Testis (tissue), 3 donors: ENCODE results near the gene MAST4. TPM values are rescaled to one million over a fixed set of nuclear protein-coding genes. Genes with fewer than 3 reads are reported as not detected.

ENCODE experiments used
- DNase-seq: peaks from one replicate; pipeline ENCODE4 v3.0.0-alpha.2; 2019
- H3K27ac ChIP-seq, 2 donors: fragments of 200-600 bp; sonication (generic); one replicate each; pipeline ENCODE4 v1.5.1; 2019
- H3K27me3 ChIP-seq: fragments of 200-600 bp; sonication (generic); one replicate; pipeline ENCODE4 v1.5.1; 2019
- H3K36me3 ChIP-seq: fragments of 200-600 bp; sonication (generic); one replicate; pipeline ENCODE4 v1.5.1; 2017; ENCODE audit warnings: low read depth; ENCODE audit errors: missing control alignments
- H3K4me1 ChIP-seq: fragments of 200-600 bp; sonication (generic); one replicate; pipeline ENCODE4 v1.5.1; 2019
- H3K4me3 ChIP-seq, 2 donors: fragments of 200-600 bp; sonication (generic); one replicate each; pipeline ENCODE4 v1.5.1; 2017 to 2019
- H3K9me3 ChIP-seq: fragments of 200-600 bp; sonication (generic); one replicate; pipeline ENCODE4 v1.5.1; 2017
- POLR2A ChIP-seq: fragments of 450-650 bp; IDR thresholded peaks from one replicate; pipeline ENCODE4 v1.6.1; 2017; ENCODE audit warnings: antibody characterized with exemption, mild to moderate bottlenecking, moderate library complexity
- WGBS, 2 donors: methylation state at CpG; one replicate each; pipeline ENCODE4 v1.1.5; 2018; 5-methylcytosine and 5-hydroxymethylcytosine counted together
- intact Hi-C: fragments of 100-400 bp; cut with DNase I; formaldehyde crosslinking; loops from one replicate; pipeline ENCODE4 v1.15.1; 2023; ENCODE audit warnings: low total_unique reads
- polyA plus RNA-seq: library from polyadenylated mRNA; stranded (reverse); fragments of 350-450 nt; fragmentation: Illumina TruSeq; extraction: RNeasy Lipid Tissue Mini Kit (QIAGEN cat#74804); gene quantifications from one replicate; pipeline ENCODE4 v1.2.3, GENCODE V29; 2014; ENCODE audit warnings: low read depth, low replicate concordance; ENCODE audit not compliant: insufficient read depth
- total RNA-seq, 2 donors: library from RNA; depleted of rRNA; stranded (reverse); fragments of >200 nt; gene quantifications; one replicate each; pipeline ENCODE4 v1.2.3, GENCODE V29; 2016
- TF ChIP-seq, protein P1 (sequence below), 3 experiments: fragments of 450-650 bp in 2 of 3; fragments of 200-600 bp in 1 of 3; sonication (generic) in 1 of 3; IDR thresholded peaks; one replicate each; pipeline ENCODE4 v1.5.1; 2016 to 2019; ENCODE audit warnings: antibody characterized with exemption in 3 of 3, mild to moderate bottlenecking in 2 of 3, moderate library complexity in 1 of 3

The MAST4 gene
- total and polyA plus RNA-seq, 3 donors from 2014 or later: 27.2 to 56.4 (median 51.4) TPM

DNA sequence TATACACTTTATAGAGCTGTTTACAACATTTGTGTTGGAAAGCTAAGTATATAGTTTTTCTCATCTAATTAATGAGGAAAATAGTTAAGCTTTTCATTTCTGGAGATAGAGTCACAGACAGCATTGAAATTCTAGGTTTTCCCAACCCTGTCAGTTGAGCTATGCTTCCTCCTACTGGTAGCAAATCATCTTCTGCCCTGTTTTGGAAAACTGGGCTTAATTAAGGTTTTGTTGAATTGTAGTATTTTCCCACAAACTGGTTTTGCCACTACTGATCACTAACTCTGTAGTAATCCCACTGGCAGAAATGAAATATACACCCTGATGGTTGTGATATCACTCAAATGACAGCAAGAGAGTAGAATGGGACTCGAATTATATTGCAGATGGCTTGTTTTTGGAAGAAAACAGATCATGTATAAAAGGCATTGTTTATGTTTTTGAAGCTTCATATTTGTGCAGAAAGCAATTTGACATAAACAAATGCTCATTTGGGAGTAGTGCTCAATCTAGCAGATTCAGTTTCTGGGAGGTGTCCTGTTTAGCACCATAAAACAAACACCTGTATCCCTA, 553.8 kb downstream of the MAST4 start:
- Histone ChIP-seq H3K36me3 (no peaks in the 10 kb centered on the region), H3K27me3 (no peaks in the 10 kb centered on the region), H3K9me3 (no peaks in the 10 kb centered on the region), H3K27ac (peak overlapping the region in 1 of 2 donors; percentile 67), H3K4me1 (no peaks in the 10 kb centered on the region), H3K4me3 (no peak overlapping the region)
- DNase-seq: no peak
- 74 to 76% methylated on average over 1 of the region's 1 CpG for WGBS, 2 donors
- TF ChIP-seq POLR2A: no peak
- TF ChIP-seq, protein P1, sequence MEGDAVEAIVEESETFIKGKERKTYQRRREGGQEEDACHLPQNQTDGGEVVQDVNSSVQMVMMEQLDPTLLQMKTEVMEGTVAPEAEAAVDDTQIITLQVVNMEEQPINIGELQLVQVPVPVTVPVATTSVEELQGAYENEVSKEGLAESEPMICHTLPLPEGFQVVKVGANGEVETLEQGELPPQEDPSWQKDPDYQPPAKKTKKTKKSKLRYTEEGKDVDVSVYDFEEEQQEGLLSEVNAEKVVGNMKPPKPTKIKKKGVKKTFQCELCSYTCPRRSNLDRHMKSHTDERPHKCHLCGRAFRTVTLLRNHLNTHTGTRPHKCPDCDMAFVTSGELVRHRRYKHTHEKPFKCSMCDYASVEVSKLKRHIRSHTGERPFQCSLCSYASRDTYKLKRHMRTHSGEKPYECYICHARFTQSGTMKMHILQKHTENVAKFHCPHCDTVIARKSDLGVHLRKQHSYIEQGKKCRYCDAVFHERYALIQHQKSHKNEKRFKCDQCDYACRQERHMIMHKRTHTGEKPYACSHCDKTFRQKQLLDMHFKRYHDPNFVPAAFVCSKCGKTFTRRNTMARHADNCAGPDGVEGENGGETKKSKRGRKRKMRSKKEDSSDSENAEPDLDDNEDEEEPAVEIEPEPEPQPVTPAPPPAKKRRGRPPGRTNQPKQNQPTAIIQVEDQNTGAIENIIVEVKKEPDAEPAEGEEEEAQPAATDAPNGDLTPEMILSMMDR (IDR thresholded peaks at IDR 0.05): peak; percentile 40 to 54 (median 46)
- intact Hi-C loops: no loop called here

DNA sequence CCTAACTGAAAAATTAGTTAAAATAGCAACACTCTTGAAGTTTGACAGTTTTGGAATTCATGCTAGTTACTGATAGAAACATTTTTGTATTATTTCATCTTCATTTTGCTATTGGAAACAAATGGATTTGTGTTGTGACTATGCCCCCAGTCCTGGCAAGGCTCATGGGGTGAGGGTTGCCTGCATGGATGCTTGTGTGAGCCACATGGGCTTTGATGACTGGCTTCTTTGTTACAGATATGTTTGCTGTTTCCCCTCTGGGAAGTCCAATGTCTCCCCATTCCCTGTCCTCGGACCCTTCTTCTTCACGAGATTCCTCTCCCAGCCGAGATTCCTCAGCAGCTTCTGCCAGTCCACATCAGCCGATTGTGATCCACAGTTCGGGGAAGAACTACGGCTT, 556.2 kb downstream of the MAST4 start:
- H3K27ac ChIP-seq: no peak overlapping the region
- DNase-seq: no peak
- H3K36me3 ChIP-seq: no peaks in the 10 kb centered on the region
- H3K4me3 ChIP-seq: no peak overlapping the region
- H3K4me1 ChIP-seq: no peaks in the 10 kb centered on the region
- H3K27me3 ChIP-seq: no peaks in the 10 kb centered on the region
- no peaks in the 10 kb centered on the region for H3K9me3 ChIP-seq
- 88 to 96% methylated on average over 6 of the region's 6 CpGs for WGBS, 2 donors
- intact Hi-C loops: no loop called here
- no peak for TF ChIP-seq POLR2A
- TF ChIP-seq, protein P1 (IDR thresholded peaks at IDR 0.05): no peak

DNA sequence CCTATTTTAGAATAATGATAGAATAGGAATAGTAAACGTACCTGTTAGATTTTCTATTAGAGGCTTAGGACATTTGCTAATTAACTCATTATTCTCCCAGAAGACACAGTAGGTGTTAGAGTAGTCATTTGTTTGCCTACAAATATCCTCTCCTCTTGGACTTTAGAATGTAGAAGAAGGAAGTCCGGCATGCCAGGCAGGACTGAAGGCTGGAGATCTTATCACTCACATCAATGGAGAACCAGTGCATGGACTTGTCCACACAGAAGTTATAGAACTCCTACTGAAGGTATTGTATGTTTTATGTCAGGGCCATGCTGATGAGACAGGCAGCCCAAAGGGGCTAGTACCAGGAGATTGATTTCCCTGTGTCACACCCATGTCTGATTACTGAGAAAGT, 557.1 kb downstream of the MAST4 start:
- 79 to 84% methylated on average over 2 of the region's 2 CpGs for WGBS, 2 donors
- no peaks in the 10 kb centered on the region for H3K27me3 ChIP-seq
- no peaks in the 10 kb centered on the region for H3K4me1 ChIP-seq
- intact Hi-C loops: no loop called here
- DNase-seq: no peak
- H3K9me3 ChIP-seq: no peaks in the 10 kb centered on the region
- H3K4me3 ChIP-seq: no peak overlapping the region
- TF ChIP-seq, protein P1 (IDR thresholded peaks at IDR 0.05): no peak
- TF ChIP-seq POLR2A: no peak
- no peak overlapping the region for H3K27ac ChIP-seq
- H3K36me3 ChIP-seq: no peaks in the 10 kb centered on the region

DNA sequence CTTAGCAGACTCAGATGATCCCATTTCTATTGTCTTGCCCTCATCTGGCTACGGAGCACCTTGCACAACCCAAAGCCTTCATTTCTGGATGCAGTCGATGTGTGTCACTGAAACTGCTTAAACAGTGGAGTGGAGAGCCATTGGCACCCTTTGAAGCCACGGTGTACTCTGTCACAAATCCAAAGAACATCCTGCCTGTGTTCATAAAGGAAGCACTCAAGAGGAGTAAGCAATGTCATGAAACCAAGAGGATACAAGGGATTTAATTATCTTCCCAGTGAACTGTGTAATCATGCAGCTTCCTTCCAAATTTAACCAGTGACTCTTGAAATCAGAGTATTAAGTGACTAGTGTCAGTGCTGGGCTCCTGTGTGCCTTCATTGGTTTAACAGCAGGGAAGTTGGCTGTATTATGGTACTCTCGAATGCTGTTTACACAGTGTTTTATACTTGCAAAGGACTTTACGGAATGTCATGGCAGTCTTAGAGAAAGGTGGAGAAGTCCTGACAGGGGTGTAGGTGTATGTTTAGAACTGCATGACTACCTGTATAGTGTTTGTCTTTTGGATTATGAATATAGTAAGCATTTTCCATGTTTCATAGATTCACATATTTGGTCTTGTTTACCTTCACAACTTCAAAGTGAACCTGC, 558.5 kb downstream of the MAST4 start:
- no peak overlapping the region for H3K4me3 ChIP-seq
- intact Hi-C loops: no loop called here
- WGBS, 2 donors: 69 to 71% methylated on average over 5 of the region's 5 CpGs
- DNase-seq: no peak
- no peaks in the 10 kb centered on the region for H3K9me3 ChIP-seq
- no peaks in the 10 kb centered on the region for H3K4me1 ChIP-seq
- no peaks in the 10 kb centered on the region for H3K27me3 ChIP-seq
- no peak overlapping the region for H3K27ac ChIP-seq
- H3K36me3 ChIP-seq: no peaks in the 10 kb centered on the region
- TF ChIP-seq POLR2A: no peak
- TF ChIP-seq, protein P1 (IDR thresholded peaks at IDR 0.05): no peak
